HEK293T (cell line): Measurements from ENCODE around the gene DRICH1.

Experiments used
- ARNT ChIP-seq: fragments of 450-650 bp; IDR thresholded peaks from 2 replicates; pipeline ENCODE4 v1.6.1; 2017; ENCODE audit warnings: mild to moderate bottlenecking
- BHLHE40 ChIP-seq: fragments of 450-650 bp; IDR thresholded peaks from 2 replicates; pipeline ENCODE4 v1.6.1; 2016; ENCODE audit warnings: mild to moderate bottlenecking, moderate library complexity, borderline replicate concordance
- CTBP1 ChIP-seq: fragments of 450-650 bp; IDR thresholded peaks from 2 replicates; pipeline ENCODE4 v1.6.1; 2016; ENCODE audit warnings: borderline replicate concordance
- FOXA1 ChIP-seq: fragments of 450-650 bp; IDR thresholded peaks from 2 replicates; pipeline ENCODE4 v1.6.1; 2016; ENCODE audit warnings: mild to moderate bottlenecking
- FOXK2 ChIP-seq: fragments of 450-650 bp; IDR thresholded peaks from 2 replicates; pipeline ENCODE4 v1.6.1; 2016; ENCODE audit warnings: mild to moderate bottlenecking
- FOXM1 ChIP-seq: fragments of 450-650 bp; IDR thresholded peaks from 2 replicates; pipeline ENCODE4 v1.6.1; 2017; ENCODE audit warnings: mild to moderate bottlenecking, borderline replicate concordance
- LEF1 ChIP-seq: fragments of 450-650 bp; IDR thresholded peaks from 2 replicates; pipeline ENCODE4 v1.6.1; 2017; ENCODE audit warnings: mild to moderate bottlenecking, borderline replicate concordance
- NFRKB ChIP-seq: fragments of 450-650 bp; IDR thresholded peaks from 2 replicates; pipeline ENCODE4 v1.6.1; 2016; ENCODE audit warnings: mild to moderate bottlenecking, moderate library complexity
- SP1 ChIP-seq: fragments of 450-650 bp; IDR thresholded peaks from 2 replicates; pipeline ENCODE4 v1.6.1; 2017
- SUZ12 ChIP-seq: fragments of 450-650 bp; IDR thresholded peaks from 2 replicates; pipeline ENCODE4 v1.6.1; 2016; ENCODE audit warnings: mild to moderate bottlenecking
- TARDBP ChIP-seq: fragments of 450-650 bp; IDR thresholded peaks from 2 replicates; pipeline ENCODE4 v1.6.1; 2016
- TF ChIP-seq, protein P1 (sequence below): fragments of 450-650 bp; IDR thresholded peaks from 2 replicates; pipeline ENCODE4 v1.6.1; 2016

DNA sequence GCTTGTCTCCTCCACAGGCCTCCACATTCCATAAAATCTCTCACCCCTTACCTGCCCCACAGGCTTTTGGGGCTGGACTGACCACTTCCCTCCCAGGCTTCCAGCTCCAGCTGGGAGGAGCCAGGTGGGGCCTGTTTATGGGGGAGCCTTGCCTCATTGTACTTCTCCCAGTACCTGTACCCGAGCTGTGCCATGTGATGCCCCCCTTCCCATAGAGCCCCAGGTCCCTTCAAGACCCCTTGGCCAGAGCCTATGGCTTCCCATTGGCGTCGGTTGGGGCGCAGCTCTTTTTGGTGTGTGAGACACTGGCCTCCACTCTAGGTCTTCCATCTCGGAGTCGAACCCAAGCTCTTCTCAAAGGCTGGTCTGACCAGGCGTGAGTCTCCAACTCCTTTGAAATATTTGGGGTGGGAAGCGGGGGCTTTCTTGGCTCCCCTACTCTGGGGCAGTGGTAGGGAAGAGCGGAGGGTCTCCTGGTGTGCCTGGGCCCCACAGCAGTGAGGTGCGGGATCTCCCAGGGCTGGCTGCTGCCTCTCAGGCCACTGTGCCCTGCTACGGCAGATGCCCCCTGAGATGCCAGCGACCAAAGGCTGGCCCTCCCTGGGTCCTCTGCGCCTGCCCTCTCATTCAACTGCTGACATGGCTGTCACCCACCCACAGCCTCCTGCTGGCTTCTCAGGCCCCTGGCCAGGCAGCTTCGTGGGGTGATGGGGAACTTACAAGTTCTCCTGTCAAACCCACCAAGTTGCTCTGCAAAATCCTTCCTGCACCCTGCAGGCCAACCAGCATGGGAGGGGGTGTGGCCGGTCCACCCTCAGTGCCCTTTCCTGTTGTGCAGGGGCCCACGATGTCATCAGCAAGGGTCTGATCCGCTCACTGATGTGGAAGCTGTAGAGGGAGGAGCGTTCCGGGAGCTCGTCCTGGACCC lies 25.7 kb downstream of the DRICH1 start:
- TF ChIP-seq FOXK2 (no peak), TARDBP (no peak), FOXM1 (no peak), FOXA1 (no peak), LEF1 (no peak), SP1 (no peak), NFRKB (no peak), CTBP1 (no peak), ARNT (no peak), BHLHE40 (no peak), SUZ12 (no peak)
- TF ChIP-seq, protein P1, sequence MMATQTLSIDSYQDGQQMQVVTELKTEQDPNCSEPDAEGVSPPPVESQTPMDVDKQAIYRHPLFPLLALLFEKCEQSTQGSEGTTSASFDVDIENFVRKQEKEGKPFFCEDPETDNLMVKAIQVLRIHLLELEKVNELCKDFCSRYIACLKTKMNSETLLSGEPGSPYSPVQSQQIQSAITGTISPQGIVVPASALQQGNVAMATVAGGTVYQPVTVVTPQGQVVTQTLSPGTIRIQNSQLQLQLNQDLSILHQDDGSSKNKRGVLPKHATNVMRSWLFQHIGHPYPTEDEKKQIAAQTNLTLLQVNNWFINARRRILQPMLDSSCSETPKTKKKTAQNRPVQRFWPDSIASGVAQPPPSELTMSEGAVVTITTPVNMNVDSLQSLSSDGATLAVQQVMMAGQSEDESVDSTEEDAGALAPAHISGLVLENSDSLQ, result no peak
